HEK293 (cell line): ENCODE measurements around the gene TANC1.

Experiments
- CTCF ChIA-PET: fragments of 350-600 bp; formaldehyde crosslinking; extraction: SDS; loops from one replicate; lab custom pipeline; 2021; ENCODE audit warnings: antibody characterized with exemption; lab: Yijun Ruan, JAX
- POLR2A ChIA-PET: fragments of 300-600 bp; formaldehyde crosslinking; extraction: SDS; loops from one replicate; lab custom pipeline; 2020; ENCODE audit warnings: antibody characterized with exemption, inconsistent platforms; lab: Yijun Ruan, JAX
- H3K27ac ChIP-seq: fragments of 200-500 bp; sonication (Bioruptor generic); 2 replicates; pipeline ENCODE4 v1.5.1; 2014; ENCODE audit warnings: low read depth, low read length, control low read depth, inconsistent platforms; ENCODE audit errors: extremely low read depth
- H3K36me3 ChIP-seq, 2 experiments: fragments of 200-500 bp in 1 of 2; sonication (Bioruptor generic) in 1 of 2; 1 replicate in 1 of 2; 2 replicates in 1 of 2; pipeline ENCODE4 v1.5.1; 2014 to 2017; ENCODE audit warnings: inconsistent platforms in 2 of 2, low read length in 2 of 2; ENCODE audit not compliant: control insufficient read depth in 2 of 2, insufficient read depth in 1 of 2
- H3K4me1 ChIP-seq: fragments of 200-500 bp; sonication (Bioruptor generic); 2 replicates; pipeline ENCODE4 v1.5.1; 2014; ENCODE audit warnings: mild to moderate bottlenecking, low read length, inconsistent platforms; ENCODE audit not compliant: control insufficient read depth, insufficient read depth
- H3K4me3 ChIP-seq: 2 replicates; pipeline ENCODE4 v1.5.1; 2011; ENCODE audit warnings: low read depth, mild to moderate bottlenecking, control low read depth, low read length, moderate library complexity
- H3K9me3 ChIP-seq: fragments of 200-500 bp; sonication (Bioruptor generic); 2 replicates; pipeline ENCODE4 v1.5.1; 2014; ENCODE audit warnings: low read depth, low read length, inconsistent platforms; ENCODE audit not compliant: control insufficient read depth, insufficient read depth
- GFI1B ChIP-seq: fragments of 450-650 bp; formaldehyde crosslinking; IDR thresholded peaks from 2 replicates; pipeline ENCODE4 v1.5.1; 2016; ENCODE audit warnings: missing biosample characterization, missing genetic modification characterization
- HOXC10 ChIP-seq: sonication (generic); formaldehyde crosslinking; IDR thresholded peaks from 2 replicates; pipeline ENCODE4 v1.8.1; 2023; ENCODE audit warnings: mild to moderate bottlenecking, missing genetic modification reagents
- KLF9 ChIP-seq: fragments of 450-650 bp; formaldehyde crosslinking; IDR thresholded peaks from 2 replicates; pipeline ENCODE4 v1.5.1; 2016; ENCODE audit warnings: missing biosample characterization, missing genetic modification characterization, low read depth
- MEIS1 ChIP-seq: sonication (generic); formaldehyde crosslinking; IDR thresholded peaks from 2 replicates; pipeline ENCODE4 v1.8.1; 2022; ENCODE audit warnings: missing genetic modification reagents, mild to moderate bottlenecking, borderline replicate concordance
- OVOL3 ChIP-seq: fragments of 450-650 bp; formaldehyde crosslinking; IDR thresholded peaks from 2 replicates; pipeline ENCODE4 v1.5.1; 2016; ENCODE audit warnings: missing biosample characterization, missing genetic modification characterization
- PRDM10 ChIP-seq: fragments of 450-650 bp; formaldehyde crosslinking; IDR thresholded peaks from 2 replicates; pipeline ENCODE4 v1.5.1; 2016; ENCODE audit warnings: missing biosample characterization, missing genetic modification characterization
- PRDM4 ChIP-seq: fragments of 450-650 bp; formaldehyde crosslinking; IDR thresholded peaks from 2 replicates; pipeline ENCODE4 v1.5.1; 2017; ENCODE audit warnings: missing biosample characterization, missing genetic modification characterization
- REPIN1 ChIP-seq: fragments of 450-650 bp; formaldehyde crosslinking; IDR thresholded peaks from 2 replicates; pipeline ENCODE4 v1.5.1; 2017; ENCODE audit warnings: missing biosample characterization, missing genetic modification characterization, low read depth
- SP2 ChIP-seq: fragments of 450-650 bp; formaldehyde crosslinking; IDR thresholded peaks from 2 replicates; pipeline ENCODE4 v1.5.1; 2016; ENCODE audit warnings: missing biosample characterization, missing genetic modification characterization
- TCF7L2 ChIP-seq: IDR thresholded peaks from 2 replicates; pipeline ENCODE4 v1.6.1; 2011; ENCODE audit warnings: low read depth, mild to moderate bottlenecking, inconsistent platforms, low read length, moderate library complexity, borderline replicate concordance
- TRIM28 ChIP-seq: IDR thresholded peaks from 2 replicates; pipeline ENCODE4 v1.6.1; 2011; ENCODE audit warnings: low read length, control low read depth, borderline replicate concordance
- WT1 ChIP-seq: fragments of 450-650 bp; formaldehyde crosslinking; IDR thresholded peaks from 2 replicates; pipeline ENCODE4 v1.5.1; 2016; ENCODE audit warnings: missing biosample characterization, missing genetic modification characterization
- ZBTB17 ChIP-seq: fragments of 450-650 bp; formaldehyde crosslinking; IDR thresholded peaks from 2 replicates; pipeline ENCODE4 v1.5.1; 2016; ENCODE audit warnings: missing biosample characterization, missing genetic modification characterization
- ZBTB48 ChIP-seq: fragments of 450-650 bp; formaldehyde crosslinking; IDR thresholded peaks from 2 replicates; pipeline ENCODE4 v1.5.1; 2016; ENCODE audit warnings: missing biosample characterization, missing genetic modification characterization
- ZBTB49 ChIP-seq: fragments of 450-650 bp; formaldehyde crosslinking; IDR thresholded peaks from 2 replicates; pipeline ENCODE4 v1.5.1; 2016; ENCODE audit warnings: missing biosample characterization, missing genetic modification characterization, low read depth
- ZFHX2 ChIP-seq: fragments of 450-650 bp; formaldehyde crosslinking; conservative IDR thresholded peaks from 2 replicates; pipeline ENCODE4 v1.5.1; 2016; ENCODE audit warnings: missing biosample characterization, missing genetic modification characterization
- ZNF146 ChIP-seq: fragments of 450-650 bp; formaldehyde crosslinking; IDR thresholded peaks from 2 replicates; pipeline ENCODE4 v1.5.1; 2016; ENCODE audit warnings: missing biosample characterization, missing genetic modification characterization
- ZNF311 ChIP-seq: fragments of 450-650 bp; formaldehyde crosslinking; IDR thresholded peaks from 2 replicates; pipeline ENCODE4 v1.5.1; 2017; ENCODE audit warnings: missing biosample characterization, missing genetic modification characterization, borderline replicate concordance
- ZNF366 ChIP-seq: fragments of 450-650 bp; formaldehyde crosslinking; conservative IDR thresholded peaks from 2 replicates; pipeline ENCODE4 v1.5.1; 2016; ENCODE audit warnings: missing biosample characterization, missing genetic modification characterization
- ZNF398 ChIP-seq: fragments of 450-650 bp; formaldehyde crosslinking; IDR thresholded peaks from 2 replicates; pipeline ENCODE4 v1.5.1; 2017; ENCODE audit warnings: missing biosample characterization, missing genetic modification characterization
- ZNF560 ChIP-seq: fragments of 450-650 bp; formaldehyde crosslinking; IDR thresholded peaks from 2 replicates; pipeline ENCODE4 v1.5.1; 2017; ENCODE audit warnings: missing biosample characterization, missing genetic modification characterization, borderline replicate concordance
- ZNF692 ChIP-seq: fragments of 450-650 bp; formaldehyde crosslinking; IDR thresholded peaks from 2 replicates; pipeline ENCODE4 v1.5.1; 2016; ENCODE audit warnings: missing biosample characterization, missing genetic modification characterization
- ZNF747 ChIP-seq: fragments of 450-650 bp; formaldehyde crosslinking; IDR thresholded peaks from 2 replicates; pipeline ENCODE4 v1.5.1; 2016; ENCODE audit warnings: missing biosample characterization, missing genetic modification characterization
- ZNF76 ChIP-seq: fragments of 450-650 bp; formaldehyde crosslinking; IDR thresholded peaks from 2 replicates; pipeline ENCODE4; 2016; ENCODE audit warnings: low read depth, missing biosample characterization, missing genetic modification characterization, borderline replicate concordance
- ZNF785 ChIP-seq: fragments of 450-650 bp; formaldehyde crosslinking; IDR thresholded peaks from 2 replicates; pipeline ENCODE4 v1.5.1; 2016; ENCODE audit warnings: missing biosample characterization, missing genetic modification characterization

Gene TANC1

GRCh38 chr2:159064446-159065301, 96.2 kb downstream of the TANC1 start:
- Histone ChIP-seq H3K27ac (peak overlapping the region; percentile 79), H3K4me3 (no peak overlapping the region), H3K4me1 (peaks cover 22% of the 10 kb centered on the region), H3K36me3 (peaks cover 0 to 5% of the 10 kb centered on the region in 2 experiments; a peak in 1 of 3 replicates), H3K9me3 (no peaks in the 10 kb centered on the region)
- POLR2A ChIA-PET: interaction anchor here (0.9 to 1.0 kb wide), 2 partner anchors 97 to 111 kb away, joined by 3 read pairs; no protein-coding TSS in a partner anchor
- CTCF ChIA-PET: interaction anchor here (1.1 to 2.1 kb wide), 2 partner anchors 19 to 54 kb away, joined by 4 to 6 read pairs; no protein-coding TSS in a partner anchor
- TF ChIP-seq HOXC10 (CRISPR knock-in tag) (no peak), SP2 (tag by site-specific recombination) (no peak), ZNF560 (tag by site-specific recombination) (no peak), ZNF146 (tag by site-specific recombination) (no peak), TRIM28 (peak; percentile 93), ZNF398 (tag by site-specific recombination) (peak; percentile 57), ZBTB17 (tag by site-specific recombination) (peak; percentile 56; the same call in 1 of the 2 replicates), ZNF76 (tag by site-specific recombination) (no peak), ZNF311 (tag by site-specific recombination) (no peak), ZBTB49 (tag by site-specific recombination) (no peak), WT1 (tag by site-specific recombination) (peak; percentile 77), MEIS1 (CRISPR knock-in tag) (no peak), KLF9 (no peak), ZFHX2 (tag by site-specific recombination) (peak; percentile 46), PRDM10 (tag by site-specific recombination) (peak; percentile 78), ZBTB48 (no peak), ZNF366 (tag by site-specific recombination) (peak; percentile 70), ZNF747 (tag by site-specific recombination) (no peak), REPIN1 (no peak), ZNF692 (tag by site-specific recombination) (0 out of 2 replicates have a peak, but pooled peaks have one; percentile 29), PRDM4 (0 out of 2 replicates have a peak, but pooled peaks have one; percentile 43), ZNF785 (no peak), GFI1B (tag by site-specific recombination) (no peak), OVOL3 (tag by site-specific recombination) (no peak), TCF7L2 (peak; percentile 43; the same call in 1 of the 2 replicates)
